Endometrium (tissue), 2 donors: Measurements from ENCODE around the gene NUB1.

Experiments used
- FAIRE-seq: peaks from 2 replicates; lab custom pipeline; 2012; peaks lifted over from hg19 to GRCh38; lab: Jason Lieb, UNC
- donor health status: control.
- donor health status: control.

NUB1 gene

GRCh38 chr7:151314401-151314800 lies 27.2 kb upstream of the NUB1 start:
- FAIRE-seq, result no peak

GRCh38 chr7:151315038-151315655 lies 26.5 kb upstream of the NUB1 start:
- no peak for FAIRE-seq

- FAIRE-seq, result no peak
Measured at GRCh38 chr7:151316896-151317295, 24.7 kb upstream of the NUB1 start.

- no peak for FAIRE-seq
Measured at GRCh38 chr7:151317936-151318335, 23.7 kb upstream of the NUB1 start.

GRCh38 chr7:151319189-151319588 lies 22.4 kb upstream of the NUB1 start:
- FAIRE-seq, result no peak

- no peak for FAIRE-seq
Measured at GRCh38 chr7:151320263-151320845, 21.3 kb upstream of the NUB1 start.

- FAIRE-seq, result no peak
Measured at GRCh38 chr7:151321341-151321740, 20.3 kb upstream of the NUB1 start.

- FAIRE-seq, result no peak
Measured at GRCh38 chr7:151322906-151323305, 18.7 kb upstream of the NUB1 start.

- FAIRE-seq, result no peak
Measured at GRCh38 chr7:151327022-151327421, 14.6 kb upstream of the NUB1 start.

GRCh38 chr7:151327659-151328058 lies 14.0 kb upstream of the NUB1 start:
- FAIRE-seq, result no peak

- FAIRE-seq, result no peak
Measured at GRCh38 chr7:151330181-151330580, 11.4 kb upstream of the NUB1 start.

- no peak for FAIRE-seq
Measured at GRCh38 chr7:151330661-151331060, 11.0 kb upstream of the NUB1 start.

- no peak for FAIRE-seq
Measured at GRCh38 chr7:151334628-151335027, 7.0 kb upstream of the NUB1 start.

- no peak for FAIRE-seq
Measured at GRCh38 chr7:151336027-151336708, 5.4 kb upstream of the NUB1 start.

- no peak for FAIRE-seq
Measured at GRCh38 chr7:151337346-151337745, 4.3 kb upstream of the NUB1 start.

GRCh38 chr7:151338809-151339208 lies 2.8 kb upstream of the NUB1 start:
- no peak for FAIRE-seq

- FAIRE-seq, result no peak
Measured at GRCh38 chr7:151339651-151340382, 1.8 kb upstream of the NUB1 start.

GRCh38 chr7:151340794-151341356 lies 737 bp upstream of the NUB1 start:
- FAIRE-seq, result no peak

- no peak for FAIRE-seq
Measured at GRCh38 chr7:151342102-151342646, 562 bp downstream of the NUB1 start.

GRCh38 chr7:151342811-151343210 lies 1.2 kb downstream of the NUB1 start:
- FAIRE-seq, result no peak

- no peak for FAIRE-seq
Measured at GRCh38 chr7:151343516-151343915, 1.9 kb downstream of the NUB1 start.
